Heart right ventricle (tissue), 16 donors: ENCODE results near the gene MS4A18. TPM values are rescaled to one million over a fixed set of nuclear protein-coding genes. Genes with fewer than 3 reads are reported as not detected.
"Not testable (repeated sequence)": the region's sequence is repeated elsewhere in the genome, so short reads cannot be mapped to it uniquely, and the experiment has no call there.

ENCODE experiments used
- ATAC-seq, 8 donors: fragments of 200-7000 bp; cut with Tn5 transposase; one replicate each; pipeline ENCODE4 v1.9.1; 2020; ENCODE audit warnings: mild to moderate bottlenecking in 8 of 8, moderate library complexity in 8 of 8, moderate number of reproducible peaks in 1 of 8
- DNase-seq, 2 donors: peaks; one replicate each; pipeline ENCODE4 v3.0.0-alpha.2; 2020
- H3K27ac ChIP-seq, 10 donors: fragments of 200-600 bp; sonication (generic) in 2 of 10; one replicate each; pipeline versions ENCODE4 v1.5.0 to v1.8.0; 2020 to 2022; ENCODE audit warnings: mild to moderate bottlenecking in 3 of 10
- H3K27me3 ChIP-seq, 7 donors: fragments of 200-600 bp; one replicate each; pipeline ENCODE4 v1.8.0; 2021 to 2022; ENCODE audit warnings: mild to moderate bottlenecking in 2 of 7
- H3K36me3 ChIP-seq, 9 donors: fragments of 200-600 bp; sonication (generic) in 1 of 9; one replicate each; pipeline versions ENCODE4 v1.5.0 to v1.8.0; 2020 to 2022; ENCODE audit warnings: mild to moderate bottlenecking in 2 of 9
- H3K4me1 ChIP-seq, 9 donors: fragments of 200-600 bp; sonication (generic) in 1 of 9; one replicate each; pipeline versions ENCODE4 v1.5.0 to v1.8.0; 2020 to 2022; ENCODE audit warnings: mild to moderate bottlenecking in 4 of 9
- H3K4me3 ChIP-seq, 10 donors: fragments of 200-600 bp; sonication (generic) in 2 of 10; one replicate each; pipeline versions ENCODE4 v1.5.0 to v1.8.0; 2020 to 2022; ENCODE audit warnings: mild to moderate bottlenecking in 7 of 10, moderate library complexity in 2 of 10
- H3K9me3 ChIP-seq, 11 donors: fragments of 200-600 bp in 10 of 11; sonication (generic) in 2 of 11; one replicate each; pipeline versions ENCODE4 v1.5.0 to v1.8.0; 2013 to 2022; ENCODE audit warnings: mild to moderate bottlenecking in 2 of 11, control low read depth in 1 of 11, moderate library complexity in 1 of 11
- WGBS, 2 donors: extraction: QIAGEN DNeasy Blood & Tissue Kit; methylation state at CpG; one replicate each; pipeline ENCODE4 v1.1.7; 2013; ENCODE audit warnings: inconsistent platforms in 1 of 2; 5-methylcytosine and 5-hydroxymethylcytosine counted together
- intact Hi-C, 10 donors: fragments of 100-400 bp; cut with DNase I; formaldehyde crosslinking; loops; one replicate each; pipeline versions ENCODE4 v1.11.1 to v1.14.2; 2022
- polyA plus RNA-seq, 2 donors: library from polyadenylated mRNA; stranded (reverse); fragments of 200-250 nt; gene quantifications; one replicate each; pipeline ENCODE4 v1.2.3, GENCODE V29; 2013
- total RNA-seq, 10 donors: library from RNA; stranded (reverse); fragmentation: NEBNext Ultra II Directional in 3 of 10; extraction: Animal tissue kit (Norgen Biotek cat#: 25700) in 3 of 10; gene quantifications; one replicate each; pipeline versions ENCODE4 v1.2.1 to v1.2.4, GENCODE V29; 2021 to 2023
- TF ChIP-seq, protein P1 (sequence below), 9 donors: fragments of 200-600 bp; sonication (generic) in 2 of 9; IDR thresholded peaks; one replicate each; pipeline versions ENCODE4 v1.5.0 to v1.8.0; 2021 to 2022; ENCODE audit warnings: antibody characterized with exemption in 9 of 9, mild to moderate bottlenecking in 5 of 9, moderate library complexity in 1 of 9
- donor health status: Arrhythmogenic right ventricular cardiomyopathy.
- donor health status: ischemic (EF 13 %, LVEDD 7.1; RV severe dilation, severe dysfunction).
- donor health status: healthy with polysubstance abuse.
- donor health status: DM: no; HTN: yes; CAD: no.
- donor health status: DM: no; HTN: no; CAD: no.
- donor health status: ischemic (EF 25% LVEDD 6.9; RV normal size, moderate dysfunction).
- donor health status: ischemic (EF 25% LVEDD 5.7; RV mildly dilated, moderate dysfunction).
- donor health status: healthy.
- donor health status: DM: yes; HTN: yes; CAD: no.
- donor health status: Ischemic cardiomyopathy.
- donor health status: ischemic (EF 35%, LVEDD 5.7; RV mildly dilated, moderate dysfunction).
- donor health status: nonischemic (EF 11% LVEDD 7.7; RV severe dilation, severe dysfunction).
- donor health status: DM: yes; HTN: yes; CAD: no.
- donor health status: PGD.
- donor health status: ischemic (EF 29% LVEDD 5.4; RV normal size, mild dysfunction).
- donor health status: nonischemic (EF 23%, LVEDD 6.1; RV moderate dilation, normal function).

The MS4A18 gene
- total and polyA plus RNA-seq, 12 donors = not detected

DNA sequence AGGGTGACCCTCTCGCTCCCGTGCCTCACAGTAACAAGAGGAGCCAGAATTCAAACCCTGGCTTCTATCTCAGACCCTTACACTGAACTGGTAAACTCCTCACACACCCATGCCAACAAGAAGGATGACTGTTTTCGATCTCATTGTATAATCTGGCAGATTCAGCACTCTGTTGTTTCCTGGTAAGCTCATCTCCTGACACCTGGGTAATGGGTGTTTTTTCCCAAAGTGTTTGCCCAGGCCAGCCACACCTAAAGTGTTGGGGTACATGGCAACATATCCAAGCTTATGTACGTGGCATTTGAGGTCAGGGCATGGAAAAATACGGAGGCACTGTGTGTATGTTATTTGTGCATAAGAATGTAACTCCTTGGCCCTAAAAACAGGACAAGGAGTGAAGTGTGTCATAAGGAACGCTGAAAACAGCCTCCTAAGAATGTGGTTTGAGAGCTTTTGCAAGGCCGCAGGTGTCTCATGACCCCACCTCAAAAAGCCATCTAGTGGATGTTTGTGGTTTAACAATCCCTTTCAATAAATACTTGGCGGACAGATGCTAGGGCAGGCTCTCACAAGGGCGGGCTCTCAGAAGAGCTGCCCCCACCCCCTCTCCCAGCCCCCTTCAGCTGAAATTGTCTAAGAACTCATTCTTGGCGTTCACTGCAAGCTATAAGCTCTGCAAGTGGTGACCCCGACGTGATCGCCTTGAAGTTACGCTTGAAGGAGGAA lies 31.9 kb downstream of the MS4A18 start, which contains the start of gene MS4A15:
MS4A15 (plus strand) TSS at position 561 of the 726 bp plus-strand sequence. CDS start 6,867 bp downstream, outside the sequence.
- Histone ChIP-seq H3K27me3 (peaks cover 0 to 59% (median 36%) of the 10 kb centered on the region in 7 donors), H3K36me3 (no peaks in the 10 kb centered on the region), H3K4me3 (no peak within 1 kb of the TSS), H3K9me3 (peaks cover 0 to 5% (median 0%) of the 10 kb centered on the region in 11 donors), H3K27ac (no peak within 1 kb of the TSS), H3K4me1 (peaks cover 0 to 11% (median 0%) of the 10 kb centered on the region in 9 donors)
- DNase-seq = no peak
- 51 to 59% methylated on average over 14 of the region's 14 CpGs for WGBS, 2 donors
- TF ChIP-seq, protein P1, sequence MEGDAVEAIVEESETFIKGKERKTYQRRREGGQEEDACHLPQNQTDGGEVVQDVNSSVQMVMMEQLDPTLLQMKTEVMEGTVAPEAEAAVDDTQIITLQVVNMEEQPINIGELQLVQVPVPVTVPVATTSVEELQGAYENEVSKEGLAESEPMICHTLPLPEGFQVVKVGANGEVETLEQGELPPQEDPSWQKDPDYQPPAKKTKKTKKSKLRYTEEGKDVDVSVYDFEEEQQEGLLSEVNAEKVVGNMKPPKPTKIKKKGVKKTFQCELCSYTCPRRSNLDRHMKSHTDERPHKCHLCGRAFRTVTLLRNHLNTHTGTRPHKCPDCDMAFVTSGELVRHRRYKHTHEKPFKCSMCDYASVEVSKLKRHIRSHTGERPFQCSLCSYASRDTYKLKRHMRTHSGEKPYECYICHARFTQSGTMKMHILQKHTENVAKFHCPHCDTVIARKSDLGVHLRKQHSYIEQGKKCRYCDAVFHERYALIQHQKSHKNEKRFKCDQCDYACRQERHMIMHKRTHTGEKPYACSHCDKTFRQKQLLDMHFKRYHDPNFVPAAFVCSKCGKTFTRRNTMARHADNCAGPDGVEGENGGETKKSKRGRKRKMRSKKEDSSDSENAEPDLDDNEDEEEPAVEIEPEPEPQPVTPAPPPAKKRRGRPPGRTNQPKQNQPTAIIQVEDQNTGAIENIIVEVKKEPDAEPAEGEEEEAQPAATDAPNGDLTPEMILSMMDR (IDR thresholded peaks at IDR 0.05) = no peak
- intact Hi-C loops = no loop called here
- no peak for ATAC-seq

DNA sequence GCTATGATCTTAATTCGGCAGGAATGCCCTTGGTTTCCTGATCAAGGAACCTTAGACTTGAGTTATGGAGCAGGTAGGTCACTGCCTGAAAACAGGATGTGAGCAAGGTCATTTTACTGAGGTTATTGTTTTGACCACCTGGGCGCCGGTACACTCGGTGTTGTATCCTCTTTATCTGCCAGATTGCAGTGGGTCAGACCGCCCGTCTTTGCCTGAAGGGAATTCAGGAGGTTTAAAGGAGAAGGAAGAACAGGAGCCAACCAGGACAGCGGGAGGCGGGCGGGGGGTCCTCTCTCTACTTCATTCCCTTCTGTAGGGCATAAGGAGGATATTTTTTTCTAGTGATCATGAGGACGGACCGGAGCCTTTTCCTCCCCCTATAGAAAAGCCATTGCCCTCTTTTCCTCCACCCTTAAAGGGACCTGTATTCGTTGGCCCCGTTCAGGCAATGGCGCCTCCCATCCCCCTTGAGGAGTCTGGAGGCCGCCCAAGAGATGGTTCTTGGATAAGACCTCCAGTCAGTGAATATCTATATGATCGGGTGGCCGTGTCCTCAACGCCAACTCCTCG lies 32.8 kb downstream of the MS4A18 start:
- H3K9me3 ChIP-seq = peaks cover 0 to 5% (median 0%) of the 10 kb centered on the region in 11 donors
- ATAC-seq = no peak
- no peaks in the 10 kb centered on the region for H3K36me3 ChIP-seq
- intact Hi-C loops = no loop called here
- TF ChIP-seq, protein P1 (IDR thresholded peaks at IDR 0.05) = no peak
- peaks cover 0 to 50% (median 28%) of the 10 kb centered on the region in 7 donors for H3K27me3 ChIP-seq
- no peak overlapping the region for H3K27ac ChIP-seq
- H3K4me1 ChIP-seq = peaks cover 0 to 11% (median 0%) of the 10 kb centered on the region in 9 donors
- no peak for DNase-seq
- WGBS, 2 donors = 86 to 93% methylated on average over 19 of the region's 19 CpGs
- H3K4me3 ChIP-seq = no peak overlapping the region

DNA sequence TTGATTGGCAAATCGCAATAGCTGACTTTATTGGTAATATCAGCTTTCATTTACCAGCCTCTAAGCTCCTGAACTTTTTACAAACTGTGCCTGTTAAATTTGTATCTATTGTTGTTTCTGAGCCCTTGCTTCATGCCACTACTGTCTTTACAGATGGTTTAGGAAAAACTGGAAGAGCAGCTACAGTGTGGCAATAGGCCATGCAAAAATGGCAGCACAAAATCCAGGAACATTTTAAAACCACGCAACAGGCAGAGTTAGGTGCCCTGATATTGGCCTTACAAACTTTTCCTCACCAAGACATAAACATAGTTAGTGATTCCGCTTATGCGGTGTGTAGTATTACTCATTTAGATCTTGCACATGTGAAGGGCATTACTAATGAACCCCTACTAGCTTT lies 34.2 kb downstream of the MS4A18 start:
- H3K4me3 ChIP-seq, H3K9me3 ChIP-seq, intact Hi-C loops, H3K27ac ChIP-seq, ATAC-seq, DNase-seq, H3K36me3 ChIP-seq: not testable (repeated sequence)
- 93 to 97% methylated on average over 4 of the region's 4 CpGs for WGBS, 2 donors
- Histone ChIP-seq H3K27me3 (peaks cover 0 to 47% (median 34%) of the 10 kb centered on the region in 7 donors), H3K4me1 (peaks cover 0 to 11% (median 0%) of the 10 kb centered on the region in 9 donors)

DNA sequence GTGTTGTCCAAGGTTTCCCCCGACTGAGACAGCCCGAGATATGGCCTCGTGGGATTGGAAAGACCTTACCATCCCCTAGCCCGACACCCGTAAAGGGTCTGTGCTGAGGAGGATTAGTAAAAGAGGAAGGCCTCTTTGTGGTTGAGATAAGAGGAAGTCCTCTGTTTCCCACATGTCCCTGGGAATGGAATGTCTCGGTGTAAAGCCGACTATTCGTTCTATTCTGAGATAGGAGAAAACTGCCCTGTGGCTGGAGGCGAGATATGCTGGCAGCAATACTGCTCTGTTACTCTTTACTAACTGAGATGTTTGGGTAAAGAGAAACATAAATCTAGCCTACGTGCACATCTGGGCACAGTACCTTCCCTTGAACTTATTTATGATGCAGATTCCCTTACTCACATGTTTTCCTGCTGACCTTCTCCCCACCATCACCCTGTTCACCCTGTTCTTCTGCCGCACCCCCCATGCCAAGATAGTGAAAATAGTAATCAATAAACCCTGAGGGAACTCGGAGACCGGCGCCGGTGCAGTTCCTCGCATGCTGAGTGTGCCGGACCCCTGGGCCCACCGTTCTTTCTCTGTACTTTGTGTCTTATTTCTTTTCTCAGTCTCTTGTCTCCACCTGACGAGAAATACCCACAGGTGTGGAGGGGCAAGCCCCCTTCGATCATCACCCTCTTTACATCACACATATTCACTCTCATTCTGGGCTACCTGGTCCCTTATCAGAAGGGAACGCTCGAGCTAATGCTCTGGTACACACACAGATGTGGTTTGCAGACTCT lies 35.1 kb downstream of the MS4A18 start:
- intact Hi-C loops, ATAC-seq, H3K4me3 ChIP-seq, H3K27ac ChIP-seq, H3K36me3 ChIP-seq, H3K9me3 ChIP-seq, DNase-seq: not testable (repeated sequence)
- 53 to 54% methylated on average over 22 of the region's 22 CpGs for WGBS, 2 donors
- Histone ChIP-seq H3K4me1 (peaks cover 0 to 11% (median 0%) of the 10 kb centered on the region in 9 donors), H3K27me3 (peaks cover 0 to 53% (median 29%) of the 10 kb centered on the region in 7 donors)
